GM18867 (cell line): Measurements from ENCODE around the gene IKZF1.

ENCODE experiments used
- ATAC-seq: cut with Tn5 transposase; IDR thresholded peaks from one replicate; pipeline ENCODE4 v1.9.1; 2021; ENCODE audit warnings: mild to moderate bottlenecking, moderate library complexity; ENCODE audit not compliant: unreplicated experiment

The IKZF1 gene

DNA sequence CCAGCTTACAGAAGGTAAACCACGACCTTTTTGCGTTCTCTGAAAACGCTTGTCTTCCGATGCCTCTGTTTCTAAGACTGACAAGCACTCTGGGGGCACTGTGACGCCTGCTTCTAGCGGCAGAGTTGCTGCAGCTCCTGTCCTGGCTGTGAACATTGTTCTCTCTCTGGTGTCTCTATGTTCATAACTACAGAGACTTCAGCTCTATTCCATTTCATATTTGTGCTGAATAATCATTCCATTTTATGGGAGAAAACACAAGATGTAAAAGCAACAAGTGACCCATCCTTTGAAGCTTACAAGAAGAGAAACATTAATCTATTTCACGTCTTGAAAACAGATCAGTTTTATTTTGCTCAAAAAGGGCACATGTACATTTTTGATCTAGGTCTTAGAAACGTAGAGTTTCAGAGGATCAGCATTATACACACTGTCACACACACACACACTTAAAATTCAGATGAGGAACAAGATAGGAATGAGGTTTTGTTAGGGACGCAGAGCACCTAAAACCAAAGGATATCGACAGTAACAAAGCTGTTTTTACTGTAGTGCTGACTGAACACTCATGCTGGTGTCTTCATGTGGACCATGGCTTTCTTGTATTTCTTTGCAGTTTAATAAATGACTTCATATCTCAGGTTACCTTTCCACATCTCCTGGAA lies 3.0 kb downstream of the IKZF1 start:
- ATAC-seq = peak; percentile 30

DNA sequence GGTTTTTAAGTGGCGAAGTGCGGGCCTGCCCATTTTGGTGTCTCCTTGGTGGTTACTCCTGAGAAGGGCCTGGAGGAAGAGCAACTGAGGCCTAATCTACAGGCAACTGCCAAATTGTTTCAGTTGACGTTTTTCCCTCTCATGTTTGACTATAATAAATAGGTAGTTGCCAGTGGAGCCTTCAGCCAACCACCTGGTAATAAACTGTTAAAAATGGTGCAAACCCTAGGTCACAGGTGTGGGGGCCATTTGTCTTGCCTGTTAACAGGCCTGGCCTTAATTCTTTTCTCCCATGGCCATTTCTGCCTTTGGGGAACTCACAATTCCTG lies 3.7 kb downstream of the IKZF1 start:
- no peak for ATAC-seq

DNA sequence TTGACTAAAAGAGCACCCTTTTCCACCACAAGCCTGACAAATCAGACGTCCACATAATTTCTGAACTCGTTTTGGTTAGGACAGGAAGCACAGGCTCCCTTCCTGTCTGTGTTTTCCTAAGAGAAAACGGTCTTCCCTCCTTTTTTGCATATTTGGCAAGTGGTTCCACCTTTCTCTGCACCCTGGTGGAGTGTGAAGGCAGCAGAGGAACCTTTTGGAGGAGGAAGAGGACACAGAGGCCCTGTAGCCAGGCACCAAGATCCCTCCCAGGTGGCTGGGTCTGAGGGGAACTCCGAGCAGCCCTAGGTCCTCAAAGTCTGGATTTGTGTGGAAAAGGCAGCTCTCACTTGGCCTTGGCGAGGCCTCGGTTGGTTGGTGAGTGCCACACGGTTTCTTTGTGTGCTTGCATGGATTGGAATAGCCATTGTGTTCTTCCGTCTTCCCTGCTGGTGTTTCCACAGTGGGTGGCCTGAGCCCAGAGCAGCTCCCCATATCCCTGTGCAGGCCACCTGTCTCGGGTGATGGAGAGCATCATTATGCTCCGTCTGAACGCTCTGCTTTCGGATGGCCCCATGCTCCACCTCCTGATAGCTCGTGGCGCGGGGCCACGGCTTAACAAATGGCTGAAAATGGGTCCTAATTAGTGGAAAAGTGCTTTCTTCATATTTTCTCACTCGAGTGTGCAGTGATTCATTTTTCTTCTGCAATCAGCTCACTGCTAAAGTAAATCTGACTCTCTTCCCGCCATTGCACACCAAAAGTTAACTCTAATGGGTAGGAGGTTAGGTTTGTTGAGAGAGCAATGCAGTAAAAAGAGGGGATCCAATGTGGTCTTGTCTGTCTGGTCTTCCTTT lies 4.2 kb downstream of the IKZF1 start:
- ATAC-seq = peak; percentile 22

DNA sequence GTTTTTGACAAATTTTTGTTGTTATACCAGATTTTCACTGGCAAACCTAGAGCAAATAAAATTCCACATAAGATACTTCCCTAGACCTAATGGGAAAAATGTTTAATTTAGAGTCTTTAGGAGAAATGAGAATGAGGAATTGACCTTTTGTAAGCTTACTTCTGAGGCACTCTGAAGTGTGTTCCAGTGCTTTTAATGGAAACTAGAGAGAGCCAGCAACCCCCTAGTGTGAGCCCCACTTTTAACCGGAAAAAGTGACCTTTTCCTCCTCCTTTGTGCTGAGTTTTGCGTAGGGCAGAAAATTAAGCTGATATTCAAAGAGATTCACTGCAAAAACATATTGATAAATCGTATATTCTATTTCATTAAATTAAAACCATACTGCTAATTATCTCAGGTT lies 5.2 kb downstream of the IKZF1 start:
- ATAC-seq = no peak

DNA sequence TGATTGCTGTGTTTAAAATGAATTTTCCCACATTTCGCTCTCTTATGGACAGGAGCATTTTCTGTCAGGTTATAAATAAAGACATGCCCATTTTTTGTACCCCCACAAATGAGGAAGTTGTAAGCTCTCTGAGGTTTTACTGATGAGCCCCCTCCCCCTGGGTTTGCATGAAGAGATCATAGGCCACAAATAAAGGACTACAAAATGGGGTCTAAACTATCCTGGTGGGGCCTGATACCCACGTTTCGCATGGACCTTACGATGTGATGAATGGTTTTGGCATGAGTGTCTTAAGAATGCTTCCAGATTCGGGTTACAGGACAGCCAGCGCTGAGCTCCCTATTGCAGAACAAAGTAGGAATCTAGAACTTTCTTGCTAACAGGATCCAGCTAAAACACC lies 5.8 kb downstream of the IKZF1 start:
- ATAC-seq = no peak

DNA sequence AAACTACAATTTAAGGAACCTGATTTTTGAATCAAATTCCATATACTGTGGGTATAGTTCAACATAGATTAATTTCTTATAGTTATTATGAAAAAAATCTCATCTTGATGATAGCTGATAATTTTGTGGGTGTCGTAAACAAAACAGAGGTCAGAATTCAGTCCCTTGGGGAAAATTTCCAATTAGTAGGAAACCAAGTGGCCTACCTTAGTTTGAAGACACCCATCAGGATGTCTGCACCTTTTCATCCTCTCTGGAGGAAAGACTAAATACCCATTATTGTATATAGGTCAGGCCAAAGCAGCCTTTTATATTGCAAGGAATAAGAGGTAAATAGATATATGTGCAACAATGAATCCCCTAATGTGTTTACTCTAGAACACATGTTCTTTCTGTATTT lies 6.4 kb downstream of the IKZF1 start:
- ATAC-seq = no peak

DNA sequence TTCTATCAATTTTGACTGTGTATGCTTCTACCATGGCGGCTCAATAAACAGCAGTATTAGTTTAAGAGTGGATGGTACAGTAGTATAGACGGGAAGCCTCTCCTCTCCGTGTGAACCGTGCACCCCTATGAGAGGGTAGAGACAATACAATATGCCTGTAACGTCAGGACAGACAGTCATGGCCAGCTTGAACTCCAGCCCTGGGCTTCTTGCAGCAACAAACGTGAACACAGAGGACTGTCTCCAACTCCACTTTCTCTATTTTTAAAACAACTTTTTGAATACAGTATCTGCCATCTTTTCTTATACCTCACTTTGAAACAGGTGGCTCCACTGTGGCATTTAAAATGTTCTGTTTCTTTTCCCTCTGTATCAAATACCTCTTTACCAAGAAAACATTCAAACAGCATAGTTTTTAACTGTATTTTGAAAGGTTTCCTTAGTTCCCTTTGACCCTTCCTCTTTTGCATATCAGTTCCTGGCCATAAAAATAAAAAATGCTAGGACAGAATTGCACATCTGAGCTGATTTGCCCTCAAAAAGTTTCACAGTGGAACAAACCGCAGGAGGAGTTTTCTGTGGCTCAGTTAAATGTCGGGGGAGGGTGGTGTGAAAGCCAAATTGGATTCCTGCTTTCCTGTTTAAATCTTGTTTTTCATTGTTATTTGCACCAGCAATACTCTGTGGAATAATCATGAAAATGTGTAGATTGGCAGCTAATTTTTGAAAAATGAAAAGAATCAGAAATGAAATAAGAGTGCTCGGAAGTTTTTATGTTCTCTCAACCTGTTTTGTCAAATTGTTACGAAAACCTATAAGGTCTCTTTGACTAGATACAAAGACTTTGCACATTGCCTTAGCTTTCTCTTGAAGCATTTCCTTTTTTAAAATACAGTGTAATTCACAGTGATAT lies 8.0 kb downstream of the IKZF1 start:
- no peak for ATAC-seq

DNA sequence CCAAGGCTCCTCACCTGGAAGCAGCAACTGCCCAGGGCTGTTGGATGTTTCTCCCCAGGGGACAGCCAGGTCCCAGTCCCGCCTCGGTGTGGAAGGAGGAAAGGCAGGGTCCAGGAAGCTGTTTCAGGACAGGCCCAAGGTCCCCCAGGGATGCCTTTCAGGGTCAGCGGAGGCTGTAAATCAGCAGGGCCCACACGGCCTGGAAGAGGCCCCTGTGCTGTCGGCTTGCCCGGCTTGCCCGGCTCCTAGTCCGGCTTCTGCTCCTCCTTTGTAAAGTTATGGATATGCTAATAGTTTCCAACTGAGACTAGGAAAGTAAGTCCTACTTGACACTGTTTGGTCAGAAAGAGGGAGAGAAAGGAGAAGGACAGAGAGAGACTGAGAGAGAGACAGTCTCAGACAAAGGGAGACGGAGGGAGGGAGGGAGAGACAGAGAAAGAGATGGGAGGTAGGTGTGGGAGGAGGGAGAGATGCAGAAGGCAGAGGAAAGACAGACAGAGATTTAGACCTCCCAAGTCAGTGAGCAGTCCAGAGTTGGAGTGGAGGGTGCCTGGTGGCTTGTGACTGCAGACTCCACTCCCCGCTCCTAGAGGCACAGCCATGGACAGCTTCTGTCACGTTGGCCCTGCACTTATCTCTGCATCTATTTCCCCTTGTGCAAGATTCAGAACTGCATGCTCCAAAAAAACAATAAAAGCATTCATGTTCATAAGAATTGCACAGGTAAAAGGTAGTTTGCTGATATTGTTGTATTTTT lies 10.5 kb downstream of the IKZF1 start:
- no peak for ATAC-seq

DNA sequence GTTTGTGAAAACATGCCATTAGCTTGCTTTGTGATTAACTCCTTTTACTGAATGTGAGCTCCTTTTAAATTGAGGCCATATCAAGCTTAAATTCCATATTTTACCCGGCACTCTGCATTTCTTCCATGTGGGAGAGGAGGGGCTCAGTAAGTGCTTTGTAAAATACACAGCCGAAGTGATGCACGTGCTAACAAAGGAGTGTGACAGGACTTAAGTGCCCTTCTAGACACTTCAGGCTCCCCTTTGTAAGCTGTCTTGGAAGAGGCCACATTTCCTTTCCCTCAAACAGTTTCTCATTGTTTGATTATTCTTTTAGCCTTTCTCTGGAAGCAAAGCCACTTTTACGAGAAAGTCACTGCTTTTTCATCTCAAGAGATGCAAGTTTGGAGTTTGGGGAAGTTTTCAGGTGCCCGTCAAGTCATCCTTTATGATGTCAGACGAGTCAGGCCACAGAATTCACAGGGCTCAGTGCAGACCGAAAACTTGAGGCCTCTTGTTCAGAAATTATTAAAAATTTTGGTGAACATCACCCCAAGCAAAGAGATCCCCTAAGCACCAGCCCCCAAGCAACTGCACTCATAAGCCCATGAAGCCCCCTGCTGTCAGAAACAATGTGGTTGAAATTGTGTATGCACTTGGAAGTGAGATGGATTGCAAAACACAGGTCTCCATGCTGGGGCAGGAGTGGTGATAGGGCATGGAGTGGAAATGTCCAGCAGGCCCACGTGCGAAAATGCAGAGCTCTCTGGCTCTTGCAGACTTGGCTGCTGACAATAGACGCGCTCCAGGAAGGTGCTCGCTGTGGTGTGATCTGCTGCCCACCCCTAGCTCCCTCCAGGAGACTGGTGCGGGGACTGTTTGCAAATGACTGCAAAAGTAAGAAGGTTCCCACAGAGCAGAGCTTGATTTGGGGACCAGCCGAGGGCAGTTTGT lies 11.5 kb downstream of the IKZF1 start:
- no peak for ATAC-seq

DNA sequence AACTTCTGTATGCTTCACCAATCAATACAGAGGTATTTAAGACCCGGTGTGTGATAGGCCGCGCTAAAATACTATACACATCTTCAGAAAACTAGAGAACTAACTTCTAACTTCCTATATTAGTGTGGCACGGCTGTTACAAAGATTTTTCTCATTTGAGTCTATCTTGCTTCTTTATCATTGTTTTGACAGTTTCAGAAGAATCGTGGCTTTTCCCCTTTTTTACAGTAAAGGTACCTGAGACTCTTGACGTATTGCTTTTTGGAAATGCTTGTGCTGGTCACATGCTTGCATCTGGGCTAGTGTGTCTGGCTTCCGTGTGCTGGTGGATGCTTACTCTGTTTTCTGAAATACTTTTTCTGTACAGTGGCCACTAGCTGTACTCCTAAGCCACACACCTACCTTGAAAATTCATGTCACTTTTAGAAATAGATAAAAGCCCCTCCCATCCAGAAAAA lies 12.7 kb downstream of the IKZF1 start:
- ATAC-seq = peak; percentile 68

DNA sequence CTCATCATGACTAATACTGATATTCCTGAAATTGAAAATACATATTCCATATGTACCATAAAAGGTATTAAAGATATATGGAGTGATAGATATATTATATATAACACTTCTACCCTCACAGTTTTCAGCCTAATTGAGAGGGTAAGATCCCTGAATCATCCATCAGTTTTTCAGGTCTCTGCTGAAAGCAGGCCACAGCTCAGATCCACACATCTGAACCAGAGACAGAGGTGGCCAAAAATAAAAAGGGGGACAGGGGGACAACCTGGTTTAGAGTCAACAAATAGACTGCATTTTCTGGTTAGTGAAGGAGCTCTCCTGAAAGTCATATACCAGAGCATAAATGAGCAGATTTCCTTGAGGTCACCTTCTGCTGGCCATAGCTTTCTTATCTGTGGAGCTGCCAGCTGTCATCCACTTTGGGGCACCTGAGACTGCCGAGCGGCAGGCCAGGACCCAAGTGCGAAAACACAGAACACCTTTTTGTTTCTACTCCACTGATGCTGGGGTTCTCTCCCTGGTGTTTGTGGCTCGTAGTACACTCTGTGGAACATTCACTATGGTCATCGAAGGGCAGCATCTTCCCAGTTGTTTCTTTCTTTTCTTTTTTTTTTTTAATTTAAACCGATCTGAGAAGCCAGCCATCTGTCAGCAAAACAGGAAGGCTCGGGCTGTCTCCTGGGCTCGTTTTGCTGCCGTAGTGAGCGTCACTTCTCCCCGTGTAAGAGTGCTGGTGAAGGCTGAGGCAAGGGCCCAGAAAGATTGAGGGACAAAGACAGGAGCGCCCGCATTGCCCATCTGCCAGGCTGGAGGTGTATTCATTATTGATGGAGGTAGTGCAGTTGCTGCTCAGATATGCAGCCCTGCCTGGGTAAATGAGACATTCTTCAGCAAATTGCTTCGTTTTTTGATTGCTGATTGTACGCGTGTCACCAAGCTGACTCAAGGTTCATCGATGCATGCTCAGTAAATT lies 13.5 kb downstream of the IKZF1 start:
- peak; percentile 7 for ATAC-seq

DNA sequence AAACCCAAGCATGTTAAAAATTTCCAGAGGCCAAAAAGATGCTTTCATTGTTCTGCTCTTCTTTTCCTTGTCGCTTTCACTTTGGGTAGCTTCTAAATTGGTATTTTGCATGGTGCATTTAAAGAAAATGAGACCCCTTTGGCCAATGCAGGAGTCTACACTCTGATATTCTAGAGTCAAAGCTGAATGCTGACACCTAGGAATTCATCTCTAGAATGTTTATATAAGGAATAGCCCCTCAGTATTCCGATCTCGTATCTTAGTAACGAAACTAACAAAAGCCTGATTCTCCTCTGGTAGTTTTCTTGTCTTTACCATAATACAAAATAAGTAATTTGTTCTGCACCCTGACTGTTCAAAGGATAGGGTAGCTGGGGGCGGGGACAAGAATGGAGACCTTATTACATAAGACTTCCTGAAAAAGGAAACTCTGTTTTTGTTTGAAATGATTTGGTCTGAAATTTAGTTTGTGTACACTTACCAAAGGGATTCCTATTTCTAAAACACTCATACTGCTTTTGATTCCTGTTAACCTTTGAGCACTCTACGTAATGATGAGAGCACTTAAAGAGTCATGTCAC lies 17.1 kb downstream of the IKZF1 start:
- no peak for ATAC-seq

DNA sequence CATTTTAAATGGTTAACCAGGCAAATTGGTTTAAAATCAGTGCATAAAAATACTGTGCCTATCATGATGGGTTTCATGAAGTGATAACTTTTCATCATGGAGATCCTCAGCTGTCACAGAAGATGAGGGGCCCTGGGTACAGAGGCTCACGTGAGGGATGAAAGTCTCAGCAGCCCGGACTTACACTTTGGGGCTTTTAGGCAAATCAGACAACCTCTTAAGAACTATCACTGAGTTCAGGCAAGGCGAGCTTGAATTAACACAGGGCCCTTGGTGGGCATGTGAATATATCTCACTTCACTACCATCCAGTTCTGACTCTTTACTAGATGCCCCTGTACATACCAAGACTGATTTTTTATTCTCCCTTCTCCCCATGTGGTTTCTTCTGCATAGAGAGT lies 19.6 kb downstream of the IKZF1 start:
- no peak for ATAC-seq

DNA sequence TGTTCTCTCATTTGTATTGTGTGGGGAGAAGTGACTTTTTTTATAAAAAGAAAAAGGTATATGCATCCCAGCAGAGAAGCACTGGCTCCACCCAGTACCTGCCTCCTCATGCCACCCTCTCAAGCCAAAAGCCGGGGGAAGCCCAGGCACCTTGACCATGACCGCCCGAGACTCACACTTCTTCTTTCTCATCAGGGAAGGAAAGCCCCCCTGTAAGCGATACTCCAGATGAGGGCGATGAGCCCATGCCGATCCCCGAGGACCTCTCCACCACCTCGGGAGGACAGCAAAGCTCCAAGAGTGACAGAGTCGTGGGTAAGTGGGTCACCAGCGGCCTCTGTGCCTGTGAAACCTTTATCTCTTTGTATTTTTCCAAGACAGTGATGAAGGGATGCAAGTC lies 22.9 kb downstream of the IKZF1 start:
- peak; percentile 42 for ATAC-seq

DNA sequence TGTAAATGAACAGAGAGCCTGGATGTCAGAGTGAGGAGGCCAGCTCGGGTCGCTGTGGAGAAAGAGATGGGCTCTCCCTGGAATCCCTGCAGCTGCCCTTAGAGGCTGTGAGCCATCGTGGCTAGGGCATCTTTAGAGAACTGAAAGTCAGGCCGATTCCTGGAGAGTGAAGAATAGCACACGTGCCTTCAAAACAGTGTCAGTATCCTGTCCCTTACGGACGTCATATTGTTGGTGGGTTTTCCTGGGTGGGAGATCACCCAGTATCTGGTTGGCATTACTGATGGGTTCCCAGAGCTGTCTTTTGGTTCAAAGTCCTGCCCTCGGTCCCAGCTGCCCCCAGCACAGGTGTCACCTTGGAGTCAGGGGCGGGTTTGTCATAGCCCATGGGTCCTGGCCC lies 25.3 kb downstream of the IKZF1 start:
- peak; percentile 29 for ATAC-seq

DNA sequence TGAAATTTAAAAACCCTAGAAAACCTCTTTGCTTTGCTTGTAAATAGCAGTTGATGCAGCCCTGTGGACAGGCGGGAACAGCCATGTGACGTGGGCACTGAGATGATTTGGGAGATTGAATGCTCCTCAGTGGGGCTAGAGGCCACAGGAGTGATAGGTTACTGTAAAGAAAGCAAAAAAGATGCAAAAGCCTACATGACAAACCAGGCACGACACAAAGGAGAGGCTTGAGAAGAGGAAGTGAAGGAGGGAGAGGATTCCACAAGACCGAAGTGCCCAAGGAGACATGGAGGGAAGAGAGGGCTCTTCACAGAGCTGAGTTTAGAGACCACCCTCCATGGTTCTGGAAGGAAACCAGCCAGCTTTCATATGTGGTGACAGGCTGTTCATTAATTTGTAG lies 25.7 kb downstream of the IKZF1 start:
- ATAC-seq = no peak

DNA sequence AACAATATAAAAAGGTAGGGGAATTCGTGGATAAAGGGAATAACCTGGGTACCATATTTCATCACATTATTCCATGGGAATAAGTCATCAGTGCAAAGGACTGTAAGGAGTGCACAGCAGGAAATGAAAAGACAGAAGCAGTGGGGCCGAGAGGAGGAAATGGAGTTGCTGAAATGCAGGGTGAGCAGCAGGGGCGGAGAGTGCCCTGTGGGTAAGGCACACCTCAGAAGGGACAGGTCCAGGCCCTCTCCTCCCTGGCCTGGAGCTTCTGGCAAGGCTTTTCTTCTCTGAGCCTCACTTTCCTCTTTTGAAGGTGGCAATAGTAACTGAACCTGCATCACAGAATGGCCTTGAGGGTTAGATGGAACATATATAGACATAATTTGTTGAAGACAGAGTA lies 26.2 kb downstream of the IKZF1 start:
- ATAC-seq = no peak

DNA sequence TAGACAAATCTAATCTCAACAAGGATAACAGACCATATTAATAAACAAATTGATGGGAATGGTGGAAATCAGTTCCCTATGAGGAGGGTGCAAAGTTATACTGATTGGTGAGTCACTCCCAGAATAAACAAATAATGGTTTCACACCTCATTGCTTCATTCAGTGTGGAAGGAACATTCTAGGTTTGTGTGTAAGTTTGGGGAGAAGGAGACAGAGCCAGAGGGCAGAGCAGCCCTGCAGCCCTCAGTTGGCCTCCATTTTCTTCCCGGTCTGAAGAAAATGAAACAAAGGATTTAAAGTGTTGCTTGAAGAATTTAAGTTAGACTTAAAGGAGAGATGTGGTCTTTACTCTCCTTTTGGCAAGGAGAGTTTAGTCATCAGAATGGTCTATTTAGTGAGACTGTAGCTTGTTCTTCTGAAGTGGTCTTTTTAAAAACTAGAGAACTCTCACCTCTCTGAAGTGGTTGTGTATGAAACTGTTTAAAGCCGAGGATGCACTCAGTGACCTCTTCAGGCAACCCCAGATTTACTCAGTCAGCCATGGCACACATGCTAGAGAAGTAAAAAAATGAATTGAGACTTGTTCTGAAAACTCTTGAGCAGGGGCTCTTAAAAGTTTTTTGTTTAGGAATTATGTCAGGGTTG lies 27.2 kb downstream of the IKZF1 start:
- peak; percentile 64 for ATAC-seq
